ENCODE results near the gene CDC42SE1.

DNA sequence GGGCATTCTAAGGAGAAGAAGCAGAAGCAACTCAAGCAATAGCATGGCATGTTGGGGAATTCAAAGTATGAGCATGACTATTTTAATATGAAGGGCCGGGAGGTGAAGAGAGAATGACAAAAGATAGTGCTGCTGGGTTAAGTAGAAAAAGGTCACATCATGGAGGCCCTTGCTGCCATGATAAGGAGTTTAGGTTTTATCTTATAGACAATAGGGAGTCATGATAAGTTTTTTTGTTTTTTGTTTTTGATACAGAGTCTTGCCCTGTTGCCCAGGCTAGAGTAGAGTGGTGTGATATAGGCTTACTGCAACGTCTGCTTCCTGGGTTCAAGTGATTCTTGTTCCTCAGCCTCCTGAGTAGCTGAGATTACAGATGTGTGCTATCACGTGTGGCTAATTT is 19.9 kb downstream of the CDC42SE1 start:
- TF ChIP-seq, protein P1, sequence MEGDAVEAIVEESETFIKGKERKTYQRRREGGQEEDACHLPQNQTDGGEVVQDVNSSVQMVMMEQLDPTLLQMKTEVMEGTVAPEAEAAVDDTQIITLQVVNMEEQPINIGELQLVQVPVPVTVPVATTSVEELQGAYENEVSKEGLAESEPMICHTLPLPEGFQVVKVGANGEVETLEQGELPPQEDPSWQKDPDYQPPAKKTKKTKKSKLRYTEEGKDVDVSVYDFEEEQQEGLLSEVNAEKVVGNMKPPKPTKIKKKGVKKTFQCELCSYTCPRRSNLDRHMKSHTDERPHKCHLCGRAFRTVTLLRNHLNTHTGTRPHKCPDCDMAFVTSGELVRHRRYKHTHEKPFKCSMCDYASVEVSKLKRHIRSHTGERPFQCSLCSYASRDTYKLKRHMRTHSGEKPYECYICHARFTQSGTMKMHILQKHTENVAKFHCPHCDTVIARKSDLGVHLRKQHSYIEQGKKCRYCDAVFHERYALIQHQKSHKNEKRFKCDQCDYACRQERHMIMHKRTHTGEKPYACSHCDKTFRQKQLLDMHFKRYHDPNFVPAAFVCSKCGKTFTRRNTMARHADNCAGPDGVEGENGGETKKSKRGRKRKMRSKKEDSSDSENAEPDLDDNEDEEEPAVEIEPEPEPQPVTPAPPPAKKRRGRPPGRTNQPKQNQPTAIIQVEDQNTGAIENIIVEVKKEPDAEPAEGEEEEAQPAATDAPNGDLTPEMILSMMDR (IDR thresholded peaks at IDR 0.05; ENCODE audit: low read length) = no peak
- TF ChIP-seq EZH2phosphoT487 (IDR thresholded peaks at IDR 0.05; ENCODE audit: low read length) = no peak
- no peak for TF ChIP-seq EZH2 (optimal IDR thresholded peaks at IDR 0.05; ENCODE audit: low read depth, low read length)
